ENCODE data around the gene UPK1B. TPM values are rescaled to one million over a fixed set of nuclear protein-coding genes. Genes with fewer than 3 reads are reported as not detected.

UPK1B gene
- total and polyA plus RNA-seq, 8 donors: 0.18 to 0.99 (median 0.49) TPM; not detected in 1

DNA sequence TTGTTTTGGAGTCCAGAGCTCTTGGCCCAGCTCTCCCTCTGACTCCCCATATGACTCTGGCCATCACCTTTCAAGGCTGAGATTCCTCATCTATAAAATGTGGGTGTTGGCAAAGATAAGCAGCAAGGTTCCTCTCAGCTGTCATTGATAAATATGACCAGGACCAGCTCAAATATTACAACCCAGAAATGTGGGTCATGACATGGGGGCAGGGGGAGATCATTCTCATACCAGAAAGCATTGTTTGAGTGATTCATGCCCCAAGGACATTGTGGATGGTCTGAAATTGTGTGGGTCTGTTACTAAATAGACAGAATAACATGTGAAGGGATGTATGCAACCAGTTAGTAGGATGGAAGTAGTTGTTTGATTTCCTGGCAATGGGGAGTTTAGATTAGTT lies 13.9 kb downstream of the UPK1B start:
- Histone ChIP-seq H3K27ac (no peak overlapping the region), H3K36me3 (no peaks in the 10 kb centered on the region), H3K4me1 (no peaks in the 10 kb centered on the region), H3K27me3 (no peaks in the 10 kb centered on the region), H3K4me3 (no peak overlapping the region), H3K9me3 (no peaks in the 10 kb centered on the region)
- DNase-seq (no peak), ATAC-seq (no peak)
- intact Hi-C loops (cut with DNase I): no loop called here
- TF ChIP-seq, protein P1, sequence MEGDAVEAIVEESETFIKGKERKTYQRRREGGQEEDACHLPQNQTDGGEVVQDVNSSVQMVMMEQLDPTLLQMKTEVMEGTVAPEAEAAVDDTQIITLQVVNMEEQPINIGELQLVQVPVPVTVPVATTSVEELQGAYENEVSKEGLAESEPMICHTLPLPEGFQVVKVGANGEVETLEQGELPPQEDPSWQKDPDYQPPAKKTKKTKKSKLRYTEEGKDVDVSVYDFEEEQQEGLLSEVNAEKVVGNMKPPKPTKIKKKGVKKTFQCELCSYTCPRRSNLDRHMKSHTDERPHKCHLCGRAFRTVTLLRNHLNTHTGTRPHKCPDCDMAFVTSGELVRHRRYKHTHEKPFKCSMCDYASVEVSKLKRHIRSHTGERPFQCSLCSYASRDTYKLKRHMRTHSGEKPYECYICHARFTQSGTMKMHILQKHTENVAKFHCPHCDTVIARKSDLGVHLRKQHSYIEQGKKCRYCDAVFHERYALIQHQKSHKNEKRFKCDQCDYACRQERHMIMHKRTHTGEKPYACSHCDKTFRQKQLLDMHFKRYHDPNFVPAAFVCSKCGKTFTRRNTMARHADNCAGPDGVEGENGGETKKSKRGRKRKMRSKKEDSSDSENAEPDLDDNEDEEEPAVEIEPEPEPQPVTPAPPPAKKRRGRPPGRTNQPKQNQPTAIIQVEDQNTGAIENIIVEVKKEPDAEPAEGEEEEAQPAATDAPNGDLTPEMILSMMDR (IDR thresholded peaks at IDR 0.05): no peak

DNA sequence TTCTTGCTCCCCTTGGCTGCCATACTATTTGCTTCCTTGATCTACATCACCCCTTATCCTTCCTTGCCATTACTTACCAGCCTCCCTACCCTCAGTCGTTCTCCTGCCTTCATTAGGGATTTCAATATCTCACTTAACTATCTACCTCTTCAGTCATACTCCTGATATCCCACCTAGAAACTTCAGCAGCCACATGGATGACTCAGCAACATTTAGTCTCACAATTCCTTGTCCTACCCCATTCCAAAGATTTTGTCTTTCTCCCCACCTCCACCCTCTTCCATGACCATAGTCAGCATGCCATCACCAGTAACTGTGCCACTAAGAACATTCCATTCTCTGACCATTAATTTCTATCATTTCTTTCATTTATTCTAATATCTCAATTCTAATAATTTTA lies 18.4 kb downstream of the UPK1B start:
- intact Hi-C loops (cut with DNase I): no loop called here
- H3K9me3 ChIP-seq: no peaks in the 10 kb centered on the region
- no peaks in the 10 kb centered on the region for H3K27me3 ChIP-seq
- TF ChIP-seq, protein P1 (IDR thresholded peaks at IDR 0.05): no peak
- no peaks in the 10 kb centered on the region for H3K4me1 ChIP-seq
- no peak overlapping the region for H3K4me3 ChIP-seq
- H3K36me3 ChIP-seq: no peaks in the 10 kb centered on the region
- ATAC-seq (no peak), DNase-seq (no peak)
- no peak overlapping the region for H3K27ac ChIP-seq

DNA sequence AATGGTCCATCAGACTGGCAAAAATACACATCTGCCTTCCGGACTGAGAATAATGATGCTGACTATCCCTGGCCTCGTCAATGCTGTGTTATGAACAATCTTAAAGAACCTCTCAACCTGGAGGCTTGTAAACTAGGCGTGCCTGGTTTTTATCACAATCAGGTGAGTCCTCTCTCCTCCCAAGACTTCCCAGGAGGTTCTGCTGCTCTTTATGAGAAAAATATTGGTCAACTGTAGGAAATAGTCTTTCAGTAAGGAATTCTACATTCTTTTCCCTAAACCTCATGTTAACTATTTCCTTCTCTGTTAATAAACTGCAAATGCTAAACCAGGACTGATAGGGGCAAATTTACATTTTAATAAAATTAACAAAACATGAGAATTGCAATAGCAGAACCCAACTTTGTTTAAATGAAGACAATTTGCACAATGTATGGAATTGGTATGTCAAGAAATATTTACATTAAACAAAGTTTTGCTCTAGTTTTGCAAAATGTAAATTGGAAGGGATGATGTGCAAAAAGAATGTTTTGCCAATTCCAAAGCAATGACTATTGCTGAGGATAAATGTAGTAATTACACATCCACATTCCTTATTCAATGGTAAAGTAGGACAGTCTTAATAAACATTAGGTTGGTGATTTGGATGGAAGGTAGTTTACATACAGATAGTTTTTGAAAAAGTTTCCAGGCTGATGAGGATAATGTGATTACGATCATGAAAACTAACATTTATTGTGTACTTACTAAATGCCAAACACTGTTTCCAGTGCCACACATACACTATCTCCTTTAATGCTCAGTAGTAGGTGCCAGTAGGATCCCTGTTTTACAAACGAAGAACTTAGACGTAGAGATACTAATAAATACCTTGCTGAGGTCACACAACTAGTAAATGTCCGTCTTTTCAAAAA lies 21.1 kb downstream of the UPK1B start:
- Histone ChIP-seq H3K36me3 (no peaks in the 10 kb centered on the region), H3K27ac (no peak overlapping the region), H3K4me1 (no peaks in the 10 kb centered on the region), H3K9me3 (no peaks in the 10 kb centered on the region), H3K27me3 (no peaks in the 10 kb centered on the region), H3K4me3 (no peak overlapping the region)
- TF ChIP-seq, protein P1 (IDR thresholded peaks at IDR 0.05): no peak
- intact Hi-C loops (cut with DNase I): no loop called here
- no peak for DNase-seq
- no peak for ATAC-seq

DNA sequence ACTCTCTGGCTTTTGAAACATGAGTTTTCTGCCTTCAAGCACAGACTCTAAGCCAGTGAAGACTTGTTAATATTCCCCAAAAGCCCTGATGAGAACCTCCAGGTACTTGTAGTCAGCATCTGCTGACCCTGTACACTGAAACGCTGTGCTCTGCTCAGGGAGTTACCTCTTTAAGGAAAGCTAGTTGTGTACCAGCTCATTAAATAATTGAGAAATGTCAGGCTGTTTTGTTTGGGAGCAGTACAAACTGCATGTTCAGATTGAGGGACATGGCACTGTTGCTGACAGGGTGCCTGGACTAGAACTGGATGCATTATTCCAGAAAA lies 21.7 kb downstream of the UPK1B start:
- no peaks in the 10 kb centered on the region for H3K36me3 ChIP-seq

DNA sequence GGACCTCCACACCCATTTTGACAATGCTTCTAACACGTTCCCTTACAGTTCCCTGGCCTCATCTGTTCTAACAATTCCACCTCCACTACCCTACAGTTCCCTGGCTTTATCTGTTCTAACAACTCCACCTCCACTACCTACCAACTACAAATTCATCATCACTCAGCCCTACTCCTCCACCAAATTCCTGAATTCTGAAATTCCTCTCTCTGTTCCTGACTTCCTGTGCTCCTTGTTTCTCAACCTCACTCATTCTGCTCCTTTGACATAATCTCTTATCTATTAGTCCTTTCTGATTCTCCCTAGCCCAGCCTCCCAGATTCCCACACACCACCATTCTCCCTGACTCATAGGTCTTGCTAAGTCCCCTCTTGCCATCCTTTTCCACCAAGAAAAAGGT lies 22.5 kb downstream of the UPK1B start:
- Histone ChIP-seq H3K4me1 (no peaks in the 10 kb centered on the region), H3K27me3 (no peaks in the 10 kb centered on the region), H3K9me3 (no peaks in the 10 kb centered on the region), H3K36me3 (no peaks in the 10 kb centered on the region), H3K4me3 (no peak overlapping the region), H3K27ac (no peak overlapping the region)
- TF ChIP-seq, protein P1 (IDR thresholded peaks at IDR 0.05): no peak
- intact Hi-C loops (cut with DNase I): no loop called here
- ATAC-seq (no peak), DNase-seq (no peak)

More for the DNA sequence above, 21.7 kb downstream of the UPK1B start:
- Histone ChIP-seq H3K4me3 (no peak overlapping the region), H3K4me1 (no peaks in the 10 kb centered on the region), H3K9me3 (no peaks in the 10 kb centered on the region), H3K27ac (no peak overlapping the region), H3K27me3 (no peaks in the 10 kb centered on the region)
- DNase-seq: no peak
- TF ChIP-seq, protein P1 (IDR thresholded peaks at IDR 0.05): no peak
- intact Hi-C loops (cut with DNase I): no loop called here
- ATAC-seq: no peak

Data from left lung (tissue), 10 donors.